Activated T-cell treated with anti-CD3 and anti-CD28 coated beads for 48 hours (primary cell): ENCODE measurements around the gene ARR3.
"Not testable (repeated sequence)": the region's sequence is repeated elsewhere in the genome, so short reads cannot be mapped to it uniquely, and the experiment has no call there.

Experiments used
- DNase-seq: peaks from one replicate; pipeline ENCODE4 v3.0.0-alpha.2; 2020; ENCODE audit warnings: low read depth

ARR3 gene

DNA sequence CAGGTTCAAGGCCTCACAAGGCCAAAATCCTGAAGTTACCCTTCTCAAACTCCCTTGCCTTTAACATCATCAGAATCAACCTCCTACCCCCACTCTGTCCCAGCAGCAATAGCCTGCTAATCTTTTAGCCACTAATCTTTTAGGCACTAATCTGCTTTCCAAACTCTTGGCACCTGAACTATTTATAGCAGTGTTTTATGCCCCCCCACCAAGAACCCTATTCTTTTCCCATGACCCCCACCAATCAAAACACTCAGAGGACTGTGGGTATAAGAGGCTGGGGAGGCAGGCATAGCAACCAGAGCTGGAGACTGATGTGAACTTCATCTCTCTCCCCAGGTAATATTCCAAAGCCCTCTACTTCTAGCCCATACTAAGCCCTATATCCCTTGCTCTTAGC lies at the start of gene ARR3:
TSS of gene ARR3 (plus strand) at position 301 of the 400 bp plus-strand sequence. CDS start 1,052 bp downstream, outside the sequence.
- DNase-seq, result no peak

DNA sequence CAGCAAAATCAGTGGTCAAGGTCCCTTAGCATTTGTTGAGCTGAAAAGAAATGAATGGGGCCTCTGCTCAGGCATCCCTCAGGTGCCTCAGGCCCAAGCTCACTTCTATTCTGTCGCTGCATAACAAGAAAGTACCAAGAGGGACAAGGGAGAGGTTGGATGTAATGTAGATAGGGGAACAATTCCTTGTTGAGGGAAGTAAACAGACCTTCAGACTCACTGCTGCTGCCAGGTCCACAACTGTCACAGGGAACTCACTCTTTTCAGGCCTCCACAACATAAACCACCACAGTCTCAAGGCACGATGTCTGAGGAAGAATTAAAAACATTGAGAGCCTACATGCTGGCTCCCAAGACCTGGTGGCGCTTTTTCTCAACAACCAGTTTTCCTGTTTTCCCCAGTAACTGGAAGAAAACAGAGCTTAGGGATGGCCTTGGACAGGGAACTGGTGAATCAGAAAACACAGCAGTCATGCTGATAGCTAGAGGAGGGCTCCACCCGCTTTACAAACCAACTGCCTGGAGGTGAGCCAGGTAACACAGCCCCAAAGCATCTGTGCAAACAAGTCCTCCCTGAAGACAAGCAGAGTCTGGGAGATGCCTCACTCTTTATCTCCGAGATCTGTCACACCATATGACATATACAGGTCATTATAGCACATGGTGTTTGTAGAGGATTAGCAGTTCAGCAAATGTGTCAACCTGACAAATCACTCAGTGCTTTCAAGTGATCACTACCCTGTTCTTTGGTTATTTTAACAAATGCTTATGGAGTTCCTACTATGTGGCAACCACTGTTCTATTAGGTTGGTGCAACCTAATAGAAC lies 48.0 kb upstream of the ARR3 start:
- no peak for DNase-seq

DNA sequence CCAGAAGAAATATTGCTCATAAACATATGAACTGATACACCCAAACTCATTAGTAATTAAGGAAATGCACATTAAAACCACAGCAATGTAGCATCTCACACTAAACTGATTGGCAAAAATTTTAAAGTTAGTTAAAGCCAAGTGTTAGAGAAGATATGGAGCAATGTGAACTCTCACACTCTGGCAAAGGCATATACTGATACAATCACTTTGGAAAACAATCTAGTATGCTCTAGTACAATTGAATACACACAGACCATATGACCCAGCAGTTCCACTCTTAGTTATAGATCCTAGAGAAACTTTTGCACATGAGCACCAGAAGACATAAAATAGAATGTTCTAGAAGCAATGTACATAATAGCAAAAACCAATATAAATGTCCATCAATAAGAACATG lies 42.1 kb upstream of the ARR3 start:
- no peak for DNase-seq

DNA sequence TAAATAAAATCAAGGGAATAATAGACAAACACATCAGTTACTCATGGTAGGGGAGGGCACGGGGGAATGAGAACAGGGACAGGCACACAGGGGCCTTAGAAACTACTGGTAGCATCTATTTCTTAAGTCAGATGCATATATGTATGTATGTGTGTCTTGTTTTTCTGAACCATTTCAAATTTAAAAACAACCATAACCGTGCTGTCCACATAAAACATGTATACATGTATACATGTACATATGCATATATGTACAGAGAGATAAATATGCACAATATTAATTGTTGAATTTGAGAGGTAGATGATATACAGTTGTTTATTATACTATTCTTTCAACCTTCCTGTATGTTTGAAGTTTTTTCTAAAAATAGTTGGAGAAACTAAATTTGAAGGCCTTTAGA lies 41.4 kb upstream of the ARR3 start:
- no peak for DNase-seq

DNA sequence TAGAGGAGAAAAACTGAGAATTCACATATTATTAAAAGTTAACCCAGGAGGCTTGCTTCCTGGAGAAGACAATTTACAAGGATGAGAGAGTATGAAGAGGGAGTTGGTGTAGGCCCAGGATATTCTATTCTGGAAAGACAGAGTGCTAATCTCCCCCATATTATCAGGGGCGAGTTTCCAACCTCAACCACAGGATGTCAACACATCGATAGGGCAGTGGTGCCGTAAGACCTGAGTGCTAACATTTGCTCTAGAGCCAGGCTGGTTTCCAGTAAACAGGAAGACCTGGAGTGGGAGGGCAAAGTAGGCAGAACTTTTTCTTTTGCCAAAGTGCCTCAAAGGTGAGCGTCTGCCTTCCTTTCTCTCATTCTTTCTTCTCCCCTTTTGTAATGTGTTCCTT lies 36.5 kb upstream of the ARR3 start:
- DNase-seq, result no peak

DNA sequence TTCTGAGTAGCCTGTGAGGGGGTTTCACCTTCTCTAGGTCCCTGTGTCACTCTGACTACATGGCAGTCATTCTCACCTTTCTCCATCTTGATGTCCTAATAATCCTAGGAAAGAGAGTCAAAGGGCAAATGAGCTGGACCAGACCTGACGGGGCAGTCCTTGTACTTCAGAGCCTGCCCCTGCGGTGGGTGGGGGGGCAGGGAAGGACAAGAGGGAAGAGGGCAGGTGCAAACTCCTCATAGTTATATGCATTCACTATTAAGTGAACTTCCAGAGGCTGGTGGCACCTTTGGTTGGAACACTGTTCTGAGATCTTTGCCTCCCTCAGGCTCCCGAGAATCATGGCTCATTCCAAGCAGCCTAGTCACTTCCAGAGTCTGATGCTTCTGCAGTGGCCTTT lies 33.8 kb upstream of the ARR3 start, which contains the start of gene AWAT1:
TSS of gene AWAT1 (plus strand) at position 301 of the 400 bp plus-strand sequence. CDS start at position 342, 41 bp downstream.
- no peak for DNase-seq

DNA sequence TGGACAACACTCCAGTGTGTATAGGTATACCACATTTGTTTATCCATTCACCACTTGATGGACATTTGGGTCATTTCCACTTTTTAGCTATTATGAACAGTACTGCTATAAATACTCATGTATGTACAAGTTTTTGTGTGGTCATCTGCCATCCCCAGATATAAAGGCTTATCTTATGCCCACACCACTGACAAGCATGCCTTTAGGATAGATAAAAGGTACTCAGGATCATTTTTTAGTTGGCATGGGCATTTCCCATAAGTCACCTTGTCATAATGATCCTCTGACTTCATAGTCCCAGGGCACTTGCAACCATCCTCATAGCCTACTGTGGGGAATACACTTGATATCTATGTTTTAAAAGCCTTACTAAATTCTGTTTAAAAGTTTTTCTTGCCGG lies 27.4 kb upstream of the ARR3 start:
- no peak for DNase-seq

DNA sequence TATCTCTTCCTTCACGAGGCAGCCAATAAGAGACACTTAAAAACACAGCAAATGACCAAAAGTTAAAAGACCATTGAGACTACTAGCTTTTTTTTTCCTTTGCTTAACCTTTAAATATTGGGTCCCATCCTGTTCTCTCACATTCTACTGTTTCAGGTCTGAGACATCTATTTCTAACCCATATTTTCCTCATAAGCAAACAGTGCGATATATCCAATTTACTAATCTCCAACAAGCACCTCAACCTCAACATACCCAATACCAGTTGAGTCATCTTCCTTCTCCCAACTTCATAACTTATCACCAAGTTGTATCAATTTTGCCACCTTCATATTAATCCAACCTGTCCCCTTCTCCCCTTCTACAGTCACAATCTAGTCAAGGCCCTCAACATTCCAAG lies 26.6 kb upstream of the ARR3 start:
- no peak for DNase-seq

DNA sequence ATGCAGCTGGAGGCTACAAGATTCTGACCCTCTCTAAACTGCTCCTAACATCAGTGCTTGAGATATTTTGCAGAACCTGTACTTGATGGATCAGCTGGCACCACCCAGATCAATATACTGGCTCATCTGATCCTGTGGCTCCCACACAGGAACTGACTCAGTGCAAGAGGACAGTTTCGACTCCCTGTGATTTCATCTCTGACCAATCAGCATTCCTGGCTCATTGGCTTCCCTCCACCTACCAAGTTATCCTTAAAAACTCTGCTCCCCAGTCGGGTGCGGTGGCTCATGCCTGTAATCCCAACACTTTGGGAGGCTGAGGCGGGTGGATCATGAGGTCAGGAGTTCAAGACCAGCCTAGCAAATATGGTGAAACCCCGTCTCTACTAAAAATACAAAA lies 24.5 kb upstream of the ARR3 start:
- DNase-seq, result not testable (repeated sequence)

DNA sequence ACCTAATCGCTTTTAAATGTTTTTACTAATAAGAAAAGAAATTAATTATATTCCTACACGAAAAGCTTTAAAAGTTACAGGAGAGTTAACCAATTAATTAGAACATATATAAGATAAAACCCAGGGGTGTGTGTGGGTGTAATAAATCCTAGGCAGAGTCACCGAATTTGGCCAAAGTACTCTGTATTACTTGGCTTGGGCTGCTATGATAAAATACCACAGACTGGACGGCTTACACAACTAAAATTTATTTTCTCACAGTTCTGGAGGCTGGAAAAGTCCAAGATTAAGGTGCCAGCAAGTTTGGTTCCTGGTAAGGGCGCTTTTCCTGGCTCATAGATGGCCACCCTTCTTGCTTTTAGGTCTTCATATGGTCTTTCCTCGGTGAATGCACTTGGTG lies 23.3 kb upstream of the ARR3 start:
- DNase-seq, result no peak

DNA sequence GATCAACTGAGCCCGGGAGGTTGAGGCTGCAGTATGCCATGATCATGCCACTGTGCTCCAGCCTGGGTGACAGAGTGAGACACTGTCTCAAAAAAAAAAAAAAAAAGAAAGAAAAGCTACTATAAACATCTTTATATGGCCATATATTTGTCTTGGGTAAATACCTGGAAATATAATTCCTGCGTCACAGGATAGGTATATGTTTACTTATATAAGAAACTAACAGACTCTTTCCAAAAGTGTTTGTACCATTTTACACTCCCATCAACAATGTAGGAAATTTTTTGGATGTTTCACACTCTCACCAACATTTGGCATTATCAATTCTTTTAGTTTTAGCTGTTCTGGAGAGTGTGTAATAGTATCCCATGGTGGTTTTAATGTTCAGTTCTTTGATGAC lies 20.9 kb upstream of the ARR3 start:
- no peak for DNase-seq

DNA sequence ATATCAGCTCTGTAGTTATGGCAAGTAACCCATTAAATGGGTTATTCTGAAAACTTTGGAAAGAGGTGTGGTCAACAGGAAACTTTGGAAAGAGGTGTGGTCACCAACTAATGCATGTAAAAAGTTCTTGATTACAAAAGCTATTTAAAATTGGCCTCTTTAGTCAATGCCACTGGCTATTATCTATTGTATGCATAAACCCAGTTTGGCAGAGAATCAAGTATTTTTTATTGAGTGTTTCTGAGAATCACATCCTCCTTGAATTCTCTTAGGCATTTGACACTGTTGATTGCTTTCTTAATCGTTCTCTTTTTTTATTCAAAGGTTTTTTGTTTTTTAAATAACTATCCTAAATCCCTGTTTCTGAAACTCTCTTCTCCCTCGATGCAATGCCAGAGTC lies 15.6 kb upstream of the ARR3 start:
- DNase-seq, result no peak

DNA sequence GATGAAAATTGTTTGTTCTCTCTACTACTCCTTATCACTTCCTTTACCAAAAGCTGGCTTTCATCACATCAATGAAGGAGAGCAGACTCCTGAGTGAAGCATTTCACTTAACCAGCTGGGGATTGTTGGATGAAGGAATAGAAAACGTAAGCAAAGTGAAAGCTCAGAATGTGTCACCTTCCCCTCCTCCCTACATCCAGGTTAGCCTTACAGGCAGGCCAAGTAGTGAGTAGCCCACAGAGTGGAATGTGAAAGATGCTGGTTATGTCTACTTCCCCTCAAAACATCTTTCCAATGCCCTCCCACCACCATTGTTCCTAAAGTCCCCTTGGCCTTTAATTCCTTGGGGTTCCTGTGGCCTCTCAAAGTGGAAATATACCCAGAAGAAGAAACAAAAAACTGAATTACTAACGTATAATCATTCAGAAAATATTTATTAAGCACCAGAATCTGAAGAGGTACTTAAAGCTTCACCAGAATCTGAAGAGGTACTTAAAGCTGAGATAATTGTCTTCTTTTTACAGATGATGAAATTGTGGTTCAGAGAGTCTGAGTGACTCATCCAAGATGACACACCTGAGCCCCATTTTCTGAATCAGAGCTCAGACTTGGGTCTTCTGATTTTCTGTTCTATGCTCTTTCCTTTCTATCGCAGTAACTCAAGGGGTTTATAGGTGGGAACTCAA lies 14.6 kb upstream of the ARR3 start:
- no peak for DNase-seq

DNA sequence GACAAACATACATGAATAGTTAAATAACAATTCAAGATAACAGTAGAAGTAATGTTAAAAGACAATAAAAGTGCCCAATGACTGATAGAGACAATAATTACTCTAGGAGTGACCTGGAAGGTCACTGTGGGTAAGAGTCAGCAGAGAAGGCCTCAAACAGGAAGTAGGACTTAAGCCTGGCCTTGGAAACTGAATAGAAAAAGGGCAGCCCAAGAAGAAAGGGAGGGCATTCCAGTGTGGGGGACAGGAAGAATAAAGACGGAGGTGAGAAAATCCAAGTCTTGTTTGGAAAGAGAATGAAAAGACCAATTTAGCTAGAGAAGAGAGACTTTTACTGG lies 14.1 kb upstream of the ARR3 start:
- no peak for DNase-seq

DNA sequence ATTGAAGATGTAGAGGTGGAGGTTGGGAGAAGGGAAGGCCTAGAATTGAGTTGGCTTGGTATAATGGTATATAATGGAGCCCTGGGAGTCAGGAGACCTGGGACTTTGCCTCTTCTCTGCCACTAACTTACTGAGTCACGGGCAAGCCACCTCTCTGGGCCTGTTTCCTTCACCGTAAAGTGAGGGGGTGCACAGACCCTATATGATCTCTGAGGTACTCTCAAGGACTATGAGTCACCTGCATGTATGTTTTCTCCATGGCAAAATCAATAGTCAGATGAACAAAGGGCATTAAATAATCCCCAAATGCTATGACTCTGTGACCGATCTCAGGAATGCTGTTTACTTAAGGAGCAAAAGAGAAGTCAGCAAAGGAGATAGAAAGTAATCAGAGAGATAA lies 13.2 kb upstream of the ARR3 start:
- DNase-seq, result no peak

DNA sequence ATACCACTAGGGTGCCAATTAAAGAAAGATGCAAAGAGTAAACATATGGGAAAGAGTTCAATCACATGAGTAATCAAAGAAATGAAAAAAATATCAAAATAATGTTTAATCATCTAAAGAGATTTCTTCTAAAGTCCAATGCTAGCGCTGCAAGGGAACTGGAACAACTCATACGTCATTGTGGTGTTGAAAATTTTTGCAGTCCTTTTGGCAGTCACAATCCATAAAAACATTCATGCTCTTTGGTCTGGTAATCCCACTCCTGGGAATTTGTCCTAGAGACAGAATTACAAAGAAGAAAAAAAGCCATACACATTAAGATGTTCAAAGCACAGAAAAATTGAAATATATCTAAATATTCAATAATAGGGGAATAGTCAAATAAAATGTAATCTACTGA lies 12.7 kb upstream of the ARR3 start:
- DNase-seq, result no peak

DNA sequence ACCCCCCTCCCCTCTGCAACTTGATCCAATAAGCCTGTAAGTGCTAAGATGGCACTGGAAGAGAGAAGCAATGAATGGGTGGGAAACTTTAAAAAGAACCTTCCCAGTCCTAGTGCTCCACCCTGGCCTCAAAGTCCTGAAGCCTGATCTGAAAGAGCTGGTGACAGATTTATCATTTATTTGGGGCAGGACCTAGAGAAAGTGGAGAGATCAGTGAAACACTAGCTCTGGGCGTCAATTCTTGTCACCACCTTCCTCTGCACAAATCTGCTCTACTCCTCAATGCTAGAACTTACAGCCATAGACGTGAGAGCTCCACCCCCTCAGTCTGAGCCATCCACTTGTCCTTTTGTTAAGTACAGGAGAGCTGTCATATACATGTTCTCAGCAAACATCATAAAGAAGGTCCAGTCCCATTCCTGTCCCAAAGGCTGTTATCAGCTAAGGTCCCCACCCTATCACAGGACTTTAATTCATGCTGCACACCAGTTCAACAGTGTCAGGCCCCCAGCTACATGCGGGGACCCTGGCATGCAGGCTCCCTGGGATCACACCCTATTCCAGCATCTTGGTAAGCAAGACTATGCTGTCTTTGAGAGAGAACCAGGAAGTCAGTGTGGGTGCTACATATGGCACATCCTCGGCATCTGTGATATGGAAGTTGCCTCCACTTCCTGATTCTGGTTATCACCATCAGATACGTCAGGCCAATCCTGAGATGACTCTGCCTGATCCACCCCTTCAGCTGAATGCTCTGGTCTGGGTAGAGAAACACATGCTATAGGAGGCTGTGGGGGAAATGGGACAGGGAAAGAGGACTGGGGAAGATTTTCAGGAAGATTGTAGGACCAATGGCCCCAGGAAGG lies 10.5 kb upstream of the ARR3 start:
- no peak for DNase-seq

DNA sequence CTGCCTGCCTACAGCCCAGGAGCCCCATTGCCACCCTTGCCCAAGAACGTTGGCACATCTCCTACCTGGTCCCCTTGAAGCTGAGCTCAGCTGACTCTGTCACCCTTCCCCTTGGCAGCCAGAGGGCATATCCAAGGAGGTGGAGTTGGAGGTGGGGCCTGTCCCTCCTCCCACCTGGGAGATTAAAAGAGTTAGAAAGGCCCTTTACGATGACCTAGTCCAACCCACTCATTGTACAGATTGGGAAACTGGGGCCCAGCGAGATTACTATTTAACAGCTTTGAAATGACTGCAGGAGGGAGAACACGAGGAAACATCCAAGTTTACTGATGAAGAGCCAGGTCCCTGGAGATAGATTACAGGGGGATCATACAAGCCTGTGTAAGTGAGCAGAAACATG lies 8.0 kb upstream of the ARR3 start, which contains the start of gene P2RY4:
TSS of gene P2RY4 (minus strand) at position 101 of the 400 bp plus-strand sequence. CDS start 580 bp downstream, outside the sequence.
- DNase-seq, result no peak

DNA sequence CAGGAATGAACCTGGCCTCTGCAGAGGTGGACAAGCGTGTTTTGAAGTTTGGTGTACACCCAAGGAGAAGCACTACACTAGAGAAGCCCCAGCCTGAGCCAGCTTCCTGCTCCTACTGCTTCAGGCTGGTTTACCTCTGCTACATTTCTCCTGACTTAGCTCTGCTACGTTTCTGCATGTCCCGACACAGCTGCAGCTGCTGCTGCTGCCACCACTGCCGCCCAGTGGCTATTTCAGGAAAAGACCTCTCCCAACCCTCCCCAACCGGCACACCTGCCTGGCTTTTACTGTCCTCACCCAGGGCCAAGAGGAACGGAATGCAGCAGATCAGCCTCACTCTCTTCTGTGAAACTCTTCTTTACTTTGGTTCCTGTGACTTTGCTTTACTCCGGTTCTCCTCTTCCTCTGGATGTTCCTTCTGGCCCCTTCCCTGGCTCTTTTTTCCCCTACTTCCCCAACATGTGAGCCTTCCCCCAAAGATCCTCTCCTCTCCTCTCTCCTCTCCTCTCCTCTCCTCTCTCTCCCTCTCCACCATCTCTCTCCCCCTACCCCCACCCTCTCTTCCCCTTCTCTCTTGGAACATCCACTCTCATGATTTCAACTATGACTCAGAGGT lies 5.1 kb upstream of the ARR3 start:
- DNase-seq, result peak; percentile 26

DNA sequence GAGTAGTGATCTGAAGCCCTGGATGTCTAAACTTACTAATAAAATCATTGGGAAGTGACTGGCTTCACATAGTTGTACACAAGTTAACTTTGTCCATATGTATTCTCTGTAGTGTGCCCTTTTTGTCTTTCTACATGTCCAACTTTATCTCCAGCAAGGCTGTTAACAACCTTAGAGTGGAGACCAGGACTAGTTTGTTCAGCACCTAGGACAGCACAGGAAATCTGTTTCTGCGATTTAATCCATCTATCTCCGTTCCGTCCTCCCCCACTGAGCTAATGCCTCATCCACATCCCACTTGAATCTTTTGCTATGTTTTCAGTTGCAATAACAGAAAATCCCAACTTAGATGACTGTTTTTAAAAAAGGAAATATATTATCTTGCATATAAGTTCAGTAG lies 3.4 kb upstream of the ARR3 start:
- no peak for DNase-seq

DNA sequence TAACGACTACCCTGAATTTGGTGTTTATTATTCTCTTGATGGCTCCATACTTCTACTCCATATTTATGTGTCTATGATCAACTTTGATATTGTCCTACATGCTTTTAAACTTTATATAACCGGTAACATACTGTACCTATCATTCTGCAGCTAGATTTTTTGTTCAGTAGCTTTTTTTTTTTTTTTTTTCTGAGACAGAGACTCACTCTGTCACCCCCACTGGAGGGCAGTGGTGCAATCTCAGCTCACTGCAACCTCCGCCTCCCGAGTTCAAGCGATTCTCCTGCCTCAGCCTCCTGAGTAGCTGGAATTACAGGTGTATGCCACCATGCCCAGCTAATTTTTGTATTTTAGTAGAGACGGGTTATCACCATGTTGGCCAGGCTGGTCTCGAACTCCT lies 5.9 kb downstream of the ARR3 start:
- not testable (repeated sequence) for DNase-seq

DNA sequence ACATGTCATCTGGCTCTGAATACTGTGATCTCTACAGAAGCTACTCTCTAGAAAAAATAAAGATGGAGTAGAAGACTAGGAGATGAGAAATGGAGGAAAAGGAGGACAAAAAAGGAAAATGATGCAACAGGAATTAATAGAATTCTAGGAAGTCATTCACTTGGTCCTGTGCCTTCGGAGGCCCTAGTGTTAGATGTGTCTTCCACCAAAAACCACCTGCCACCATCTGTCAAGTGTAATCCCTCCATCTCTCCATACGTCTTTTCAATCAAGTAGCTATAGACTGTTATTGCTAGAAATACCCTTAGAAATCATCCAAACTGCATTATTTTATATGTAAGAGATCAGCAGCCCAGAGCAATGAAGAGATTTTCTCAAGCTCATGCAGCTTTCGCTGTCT lies 10.9 kb downstream of the ARR3 start:
- DNase-seq, result no peak
